ENCODE results near the gene NTRK2.

DNA sequence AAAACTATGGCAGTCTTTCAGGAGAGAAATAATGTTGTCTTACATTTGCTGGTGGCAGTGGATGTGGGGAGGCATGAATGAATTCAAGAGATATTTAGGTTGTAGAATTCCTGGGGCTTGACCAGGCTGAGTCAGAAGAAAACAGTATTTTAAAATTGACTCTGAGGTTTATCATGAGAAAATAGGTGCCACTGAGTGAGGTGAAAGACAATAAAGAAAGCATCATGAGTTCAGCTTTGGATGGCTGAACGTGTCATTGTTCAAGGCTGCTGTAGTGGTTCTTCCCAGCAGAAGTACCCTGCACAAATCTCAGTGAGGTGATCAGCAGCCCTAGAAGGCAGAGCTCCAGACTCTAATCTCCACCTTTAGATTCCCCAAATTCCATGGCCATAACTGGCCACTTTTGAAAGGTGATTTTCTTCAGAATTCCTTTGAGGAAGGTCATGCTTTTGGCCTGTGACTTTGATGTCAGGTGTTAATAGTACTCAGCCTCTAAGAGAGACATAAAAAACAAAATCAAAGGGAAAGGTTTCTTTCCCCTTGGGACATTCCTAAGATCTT is 395.4 kb downstream of the NTRK2 start:
- TF ChIP-seq, protein P1, sequence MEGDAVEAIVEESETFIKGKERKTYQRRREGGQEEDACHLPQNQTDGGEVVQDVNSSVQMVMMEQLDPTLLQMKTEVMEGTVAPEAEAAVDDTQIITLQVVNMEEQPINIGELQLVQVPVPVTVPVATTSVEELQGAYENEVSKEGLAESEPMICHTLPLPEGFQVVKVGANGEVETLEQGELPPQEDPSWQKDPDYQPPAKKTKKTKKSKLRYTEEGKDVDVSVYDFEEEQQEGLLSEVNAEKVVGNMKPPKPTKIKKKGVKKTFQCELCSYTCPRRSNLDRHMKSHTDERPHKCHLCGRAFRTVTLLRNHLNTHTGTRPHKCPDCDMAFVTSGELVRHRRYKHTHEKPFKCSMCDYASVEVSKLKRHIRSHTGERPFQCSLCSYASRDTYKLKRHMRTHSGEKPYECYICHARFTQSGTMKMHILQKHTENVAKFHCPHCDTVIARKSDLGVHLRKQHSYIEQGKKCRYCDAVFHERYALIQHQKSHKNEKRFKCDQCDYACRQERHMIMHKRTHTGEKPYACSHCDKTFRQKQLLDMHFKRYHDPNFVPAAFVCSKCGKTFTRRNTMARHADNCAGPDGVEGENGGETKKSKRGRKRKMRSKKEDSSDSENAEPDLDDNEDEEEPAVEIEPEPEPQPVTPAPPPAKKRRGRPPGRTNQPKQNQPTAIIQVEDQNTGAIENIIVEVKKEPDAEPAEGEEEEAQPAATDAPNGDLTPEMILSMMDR (IDR thresholded peaks at IDR 0.05), result no peak
- no peak for TF ChIP-seq POLR2AphosphoS5 (IDR thresholded peaks at IDR 0.05)
- no peak for TF ChIP-seq POLR2A (IDR thresholded peaks at IDR 0.05)
- TF ChIP-seq EP300 (IDR thresholded peaks at IDR 0.05), result no peak

All from suprapubic skin (tissue), 4 donors.